HG03097 (cell line): ENCODE measurements around the gene NEUROD2.

Experiments used
- ATAC-seq: cut with Tn5 transposase; IDR thresholded peaks from one replicate; pipeline ENCODE4 v1.9.1; 2021; ENCODE audit not compliant: unreplicated experiment, low FRiP score

Gene NEUROD2

DNA sequence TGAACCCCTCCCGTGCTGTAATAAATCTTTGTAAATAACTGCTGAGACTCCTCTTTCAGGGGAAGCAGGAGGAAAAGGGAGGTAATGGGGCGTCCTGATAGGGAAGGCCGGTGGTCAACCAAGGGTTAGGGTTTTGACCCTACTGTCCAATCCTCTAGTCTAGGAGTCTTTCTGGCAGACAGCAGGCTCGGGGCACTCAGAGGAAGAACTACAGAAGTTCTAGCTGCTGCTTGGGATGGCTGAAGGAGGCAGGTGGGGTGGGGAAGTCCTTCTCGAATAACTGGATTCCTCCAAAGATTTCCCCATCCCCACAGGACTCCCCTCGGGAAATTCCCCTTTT is 28.8 kb upstream of the NEUROD2 start:
- no peak for ATAC-seq

DNA sequence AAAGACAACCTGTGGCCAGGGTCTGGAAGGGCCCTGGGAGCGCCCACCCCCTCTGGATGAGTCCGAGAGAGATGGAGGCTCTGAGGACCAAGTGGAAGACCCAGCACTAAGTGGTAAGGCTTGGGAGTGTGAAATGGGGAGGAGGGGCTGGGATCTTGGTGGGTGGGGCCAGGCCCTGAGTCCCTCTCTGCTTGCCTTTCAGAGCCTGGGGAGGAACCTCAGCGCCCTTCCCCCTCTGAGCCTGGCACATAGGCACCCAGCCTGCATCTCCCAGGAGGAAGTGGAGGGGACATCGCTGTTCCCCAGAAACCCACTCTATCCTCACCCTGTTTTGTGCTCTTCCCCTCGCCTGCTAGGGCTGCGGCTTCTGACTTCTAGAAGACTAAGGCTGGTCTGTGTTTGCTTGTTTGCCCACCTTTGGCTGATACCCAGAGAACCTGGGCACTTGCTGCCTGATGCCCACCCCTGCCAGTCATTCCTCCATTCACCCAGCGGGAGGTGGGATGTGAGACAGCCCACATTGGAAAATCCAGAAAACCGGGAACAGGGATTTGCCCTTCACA is 28.0 kb upstream of the NEUROD2 start:
- ATAC-seq = no peak

DNA sequence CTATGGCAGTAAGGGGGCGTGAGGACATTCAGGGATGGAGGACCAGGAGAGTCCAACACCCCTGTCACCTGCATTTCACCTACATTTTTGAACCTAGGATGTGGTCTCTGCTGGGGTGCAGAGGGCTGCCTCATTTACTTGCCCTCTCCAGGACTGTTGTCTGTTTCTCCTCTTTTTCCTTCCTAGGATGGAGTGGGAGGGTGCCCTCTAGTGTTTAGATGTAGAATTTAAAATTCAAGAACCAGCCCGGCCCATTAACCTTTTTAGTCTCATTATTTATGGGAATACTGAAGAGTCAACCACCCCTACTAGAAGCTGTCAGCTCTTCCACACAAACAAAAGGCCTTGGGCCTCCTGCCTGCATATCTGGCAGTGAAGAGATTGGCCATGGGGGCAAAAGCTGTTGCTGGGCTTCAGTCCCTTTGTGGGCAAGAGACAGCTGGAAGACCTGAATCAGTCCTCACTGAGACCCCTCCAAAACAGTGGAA is 26.7 kb upstream of the NEUROD2 start:
- no peak for ATAC-seq

DNA sequence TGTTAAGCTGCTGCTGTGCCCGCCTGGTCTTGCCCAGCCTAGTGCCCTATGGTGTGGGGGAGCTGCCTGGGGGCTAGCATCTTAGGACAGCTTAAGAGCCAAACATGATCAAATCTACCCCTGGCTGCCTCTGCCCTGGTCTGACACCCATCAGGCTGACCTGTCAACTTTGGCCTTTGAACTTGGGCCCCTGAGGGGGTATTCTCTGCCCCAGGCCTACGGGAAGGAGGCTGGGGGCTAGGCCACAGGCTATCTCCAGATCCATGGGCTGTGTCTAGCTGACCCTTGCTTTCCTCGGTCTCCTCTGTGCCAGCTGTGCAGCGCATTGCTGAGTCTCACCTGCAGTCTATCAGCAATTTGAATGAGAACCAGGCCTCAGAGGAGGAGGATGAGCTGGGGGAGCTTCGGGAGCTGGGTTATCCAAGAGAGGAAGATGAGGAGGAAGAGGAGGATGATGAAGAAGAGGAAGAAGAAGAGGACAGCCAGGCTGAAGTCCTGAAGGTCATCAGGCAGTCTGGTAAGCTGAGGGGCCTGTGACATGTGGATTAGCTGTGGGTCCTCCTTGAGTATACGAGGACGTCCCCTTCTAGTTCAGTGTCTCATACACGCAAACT is 26.0 kb upstream of the NEUROD2 start:
- no peak for ATAC-seq

DNA sequence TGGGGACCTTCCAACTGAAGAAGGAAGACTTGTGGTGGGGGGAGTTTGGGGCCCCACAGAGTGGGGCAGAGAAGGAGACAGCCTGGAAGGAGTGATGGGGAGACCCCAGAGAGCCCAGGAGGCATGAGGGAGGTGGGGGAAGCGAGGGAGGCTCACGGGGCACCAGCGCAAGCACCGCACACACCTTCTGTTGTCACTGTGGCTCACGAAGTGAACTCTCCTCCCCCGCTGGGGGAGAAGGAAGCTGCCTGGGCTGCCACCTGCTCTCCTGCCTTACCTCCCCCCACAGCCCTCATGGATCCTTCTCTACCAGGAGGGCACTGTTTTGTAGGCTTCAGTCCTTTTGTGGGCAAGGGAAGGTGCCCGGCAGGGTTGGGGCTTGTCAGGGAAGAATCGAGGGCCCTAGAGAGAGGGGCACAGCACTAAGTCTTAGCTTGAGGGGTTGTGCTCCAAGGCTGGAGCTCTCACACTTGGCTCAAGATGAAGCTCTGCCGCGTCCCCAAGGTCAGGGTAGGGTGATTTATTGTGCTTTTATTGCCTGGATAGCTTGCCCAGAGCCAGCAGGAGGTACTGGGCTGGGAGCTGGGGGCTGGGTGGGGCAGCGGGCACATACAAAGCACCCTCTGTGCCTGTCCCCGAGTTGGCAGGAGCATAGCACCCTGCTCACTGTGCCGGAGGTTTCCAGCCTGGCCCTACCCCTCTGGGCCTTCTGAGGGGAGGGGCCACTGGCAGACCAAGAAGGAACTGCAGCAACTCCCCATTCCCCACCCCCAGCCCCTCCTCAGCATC is 24.6 kb upstream of the NEUROD2 start:
- ATAC-seq = no peak

DNA sequence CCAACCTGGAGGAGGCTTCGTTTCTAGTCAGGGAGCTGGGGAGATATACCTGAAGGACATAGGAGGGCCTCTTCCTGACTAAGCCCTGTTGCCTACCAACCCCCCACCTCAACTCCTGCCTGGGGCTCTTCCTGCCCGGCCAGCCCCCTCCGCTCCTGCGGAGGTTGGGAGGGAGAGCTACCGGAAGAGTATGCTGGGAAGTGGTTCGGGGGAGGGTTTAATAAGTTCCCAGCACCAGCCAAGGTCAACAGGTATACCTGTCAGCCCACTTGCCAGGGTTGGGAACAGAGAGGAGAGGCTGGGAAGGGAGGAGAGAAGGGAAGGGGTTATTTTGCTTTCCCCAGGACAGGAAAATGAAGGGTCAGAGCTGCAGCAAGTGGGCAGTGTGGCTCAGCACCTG is 23.7 kb upstream of the NEUROD2 start:
- no peak for ATAC-seq

DNA sequence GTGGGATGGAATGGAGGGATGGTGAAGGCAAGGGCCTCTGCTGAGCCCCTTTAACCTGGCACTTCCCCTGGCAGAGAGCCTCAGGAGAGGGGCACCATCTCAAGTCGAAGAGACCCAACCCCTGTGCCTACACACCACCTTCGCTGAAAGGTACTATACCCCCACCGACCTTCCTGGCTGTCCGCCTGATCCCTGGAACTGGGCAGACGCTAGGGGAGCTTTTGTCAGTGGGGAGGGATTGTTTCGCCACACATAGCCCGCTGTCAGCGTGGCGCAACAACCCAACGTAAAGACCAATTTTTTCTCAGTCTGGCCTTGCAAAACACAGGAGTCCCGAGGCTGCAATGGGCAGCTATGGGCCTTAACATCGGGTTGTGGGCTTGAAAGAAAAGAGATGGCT is 22.2 kb upstream of the NEUROD2 start:
- ATAC-seq = no peak

DNA sequence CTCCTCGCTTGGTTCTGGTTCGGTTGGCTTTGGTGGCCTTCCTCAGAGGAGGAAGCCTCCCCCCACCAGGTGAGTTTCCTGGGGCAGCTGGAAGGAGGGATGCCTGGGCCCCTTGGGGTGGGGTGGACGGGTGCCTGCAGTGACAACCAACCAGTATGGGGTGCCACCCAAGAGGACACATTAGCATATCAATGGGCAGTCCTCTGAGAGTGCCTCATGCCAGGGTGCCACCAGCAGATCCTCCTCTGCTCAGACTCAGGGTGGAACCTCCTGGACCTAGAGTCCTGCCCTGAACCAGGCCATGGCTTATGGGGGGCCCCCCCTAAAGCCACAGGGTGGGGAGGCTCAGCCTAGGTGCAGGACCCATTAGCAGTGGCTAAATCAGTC is 21.8 kb upstream of the NEUROD2 start:
- ATAC-seq = no peak

DNA sequence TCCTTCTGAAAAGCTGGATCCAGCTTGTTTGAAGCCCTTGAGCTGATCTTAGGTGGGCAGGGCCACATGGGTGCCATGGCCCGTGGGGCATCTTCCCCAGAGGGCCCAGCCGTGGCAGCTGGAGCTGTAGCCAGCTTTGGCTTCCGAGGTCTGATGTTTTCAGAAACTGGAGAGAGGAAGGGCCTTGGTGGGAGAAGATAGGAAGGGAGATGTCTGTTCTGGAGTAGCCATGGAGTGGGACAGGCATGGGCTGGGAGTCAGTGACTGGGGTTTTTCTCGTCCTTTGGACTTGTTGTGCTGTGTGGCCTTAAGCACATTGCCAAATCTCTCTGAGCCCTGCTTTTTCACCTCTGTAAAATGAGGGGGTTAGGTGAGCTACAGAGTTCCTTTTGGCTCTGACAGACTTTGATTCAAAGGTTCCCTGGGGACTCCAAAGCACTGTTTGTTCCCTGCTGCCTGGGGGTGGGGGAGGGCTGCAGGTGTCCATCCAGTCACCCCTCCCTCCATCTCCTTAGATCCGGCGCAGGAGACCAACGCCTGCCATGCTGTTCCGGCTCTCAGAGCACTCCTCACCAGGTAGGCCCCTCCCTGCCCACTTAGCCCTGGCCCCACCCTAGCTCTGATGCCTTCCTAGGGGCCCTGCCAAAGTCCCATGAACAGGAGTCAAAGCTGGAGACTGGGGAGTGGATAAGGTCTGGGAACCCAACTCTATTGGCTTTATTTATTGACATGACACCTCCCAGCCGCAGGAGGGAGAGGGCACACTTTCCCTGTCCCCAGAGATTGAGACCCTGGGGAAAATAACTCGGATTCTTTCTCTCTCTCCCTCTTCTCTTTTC is 21.2 kb upstream of the NEUROD2 start:
- no peak for ATAC-seq

DNA sequence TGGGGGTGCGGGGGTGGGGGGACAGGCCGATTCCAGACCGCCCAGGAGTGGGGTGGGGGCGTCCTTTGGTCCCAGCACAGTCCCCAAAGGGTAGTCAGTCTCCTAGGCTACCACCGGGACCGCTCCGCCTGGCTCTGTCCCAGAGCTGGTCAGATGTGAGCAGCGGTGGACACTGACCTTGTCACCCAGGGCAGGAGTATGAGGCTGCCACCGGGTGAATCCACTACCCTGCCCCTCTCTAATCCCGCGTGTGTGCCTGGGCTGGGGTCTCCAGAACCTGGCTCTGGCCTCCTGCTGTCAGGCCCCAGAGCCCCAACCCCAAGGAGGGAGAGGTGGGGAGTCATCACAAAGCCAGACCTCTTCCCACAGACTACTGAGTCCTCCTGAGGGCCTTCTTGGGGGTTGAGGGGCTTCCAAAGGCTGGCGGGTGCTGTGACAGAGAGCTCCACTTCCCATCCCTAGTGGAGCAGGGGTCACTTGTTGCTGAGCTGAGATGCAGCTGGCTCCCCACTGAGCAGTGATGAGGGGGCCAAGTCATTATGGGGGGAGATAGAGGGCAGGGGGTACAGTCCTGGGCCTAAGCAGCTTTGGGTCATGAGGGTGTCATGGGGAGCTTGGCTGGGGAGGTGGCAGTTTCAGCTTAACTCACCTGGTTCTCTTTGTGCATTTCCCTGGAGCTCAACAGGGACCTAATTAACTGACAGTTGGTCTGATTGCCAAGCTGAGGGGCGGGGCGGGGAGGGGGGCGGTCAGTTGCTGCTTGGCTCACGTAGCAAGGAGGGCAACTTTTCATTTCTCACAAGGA is 20.2 kb upstream of the NEUROD2 start:
- ATAC-seq = no peak

DNA sequence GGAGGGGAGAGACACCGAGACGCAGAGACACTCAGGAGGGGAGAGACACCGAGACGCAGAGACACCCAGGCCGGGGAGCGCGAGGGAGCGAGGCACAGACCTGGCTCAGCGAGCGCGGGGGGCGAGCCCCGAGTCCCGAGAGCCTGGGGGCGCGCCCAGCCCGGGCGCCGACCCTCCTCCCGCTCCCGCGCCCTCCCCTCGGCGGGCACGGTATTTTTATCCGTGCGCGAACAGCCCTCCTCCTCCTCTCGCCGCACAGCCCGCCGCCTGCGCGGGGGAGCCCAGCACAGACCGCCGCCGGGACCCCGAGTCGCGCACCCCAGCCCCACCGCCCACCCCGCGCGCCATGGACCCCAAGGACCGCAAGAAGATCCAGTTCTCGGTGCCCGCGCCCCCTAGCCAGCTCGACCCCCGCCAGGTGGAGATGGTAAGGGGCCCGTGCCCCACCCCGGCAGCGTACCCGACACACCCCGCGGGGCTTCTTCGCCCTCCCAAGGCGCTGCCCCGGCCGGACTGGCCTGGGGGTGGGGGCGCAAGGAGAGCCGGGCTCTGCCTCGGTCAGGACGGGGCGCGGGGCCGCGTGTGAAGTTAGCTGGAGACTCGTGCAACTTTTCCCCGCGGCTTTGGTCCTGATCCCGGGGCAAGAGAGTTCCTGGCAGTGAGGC is 19.5 kb upstream of the NEUROD2 start:
- no peak for ATAC-seq

DNA sequence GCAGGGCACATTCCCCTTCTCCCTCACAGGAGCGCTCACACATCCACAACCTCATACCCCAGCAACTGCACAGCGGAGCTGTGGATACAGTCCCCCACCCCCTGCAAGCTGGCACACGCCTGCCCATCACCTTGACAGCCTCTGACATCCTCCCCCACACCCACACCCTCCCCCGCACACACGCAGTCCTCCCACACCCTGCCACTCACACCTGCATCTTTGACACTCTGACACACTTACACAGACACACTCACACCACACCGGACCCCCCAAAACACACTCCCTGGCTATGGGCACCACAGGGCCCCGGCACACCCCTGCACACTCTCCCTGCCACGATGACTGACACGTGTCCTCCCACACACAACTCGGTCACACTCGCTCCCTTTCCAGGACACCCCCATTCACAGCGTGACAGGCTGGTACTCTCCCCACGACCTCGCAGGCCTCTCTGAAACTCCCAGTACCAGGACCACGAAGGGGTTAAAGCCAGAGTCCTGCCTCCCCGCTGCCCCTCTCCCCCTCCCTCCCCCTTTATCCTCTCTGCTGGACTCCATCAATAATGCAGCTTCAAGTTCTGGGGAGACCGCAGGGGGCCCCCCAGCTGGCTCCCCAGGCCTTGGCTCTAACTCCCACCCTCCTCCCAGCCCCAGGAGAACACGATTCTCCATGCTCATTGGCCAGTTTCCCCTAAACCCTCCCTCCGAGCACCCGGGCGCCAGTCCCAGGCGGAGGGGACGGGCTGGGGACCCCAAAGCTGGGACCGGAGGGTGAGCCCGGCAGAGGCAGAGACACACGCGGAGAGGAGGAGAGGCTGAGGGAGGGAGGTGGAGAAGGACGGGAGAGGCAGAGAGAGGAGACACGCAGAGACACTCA is 18.7 kb upstream of the NEUROD2 start, which contains the start of gene PPP1R1B:
Gene PPP1R1B, plus strand, starts transcription at position 782 of the 876 bp plus-strand sequence. CDS start 441 bp downstream, outside the sequence.
- ATAC-seq = no peak

DNA sequence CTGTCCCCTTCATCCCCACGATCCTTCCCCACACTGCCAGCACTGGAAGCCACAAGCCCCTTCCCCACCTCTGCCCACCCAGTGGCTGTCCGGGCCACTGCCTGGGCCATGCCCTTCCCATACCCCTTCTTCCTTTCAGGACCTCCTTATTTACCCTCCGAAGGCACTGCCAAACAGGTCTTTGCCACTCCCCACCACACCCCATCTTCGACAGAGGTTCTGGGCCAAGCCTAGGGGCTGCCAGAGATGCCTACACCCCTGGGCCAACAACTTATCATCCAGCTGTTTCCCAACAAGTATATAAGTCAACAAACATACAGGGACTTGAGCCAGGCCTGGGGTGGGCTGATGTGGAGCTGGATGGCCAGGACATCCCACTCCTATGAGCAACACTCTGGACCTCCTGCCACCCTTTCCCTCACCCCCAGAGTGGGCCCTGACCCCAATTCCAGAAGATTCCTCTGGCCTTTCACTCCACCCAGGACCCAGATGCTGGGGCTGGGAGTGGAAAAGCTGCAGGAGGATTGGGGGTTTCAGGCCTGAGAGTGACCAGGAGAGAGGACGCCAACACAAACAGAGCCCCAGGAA is 17.6 kb upstream of the NEUROD2 start:
- no peak for ATAC-seq

DNA sequence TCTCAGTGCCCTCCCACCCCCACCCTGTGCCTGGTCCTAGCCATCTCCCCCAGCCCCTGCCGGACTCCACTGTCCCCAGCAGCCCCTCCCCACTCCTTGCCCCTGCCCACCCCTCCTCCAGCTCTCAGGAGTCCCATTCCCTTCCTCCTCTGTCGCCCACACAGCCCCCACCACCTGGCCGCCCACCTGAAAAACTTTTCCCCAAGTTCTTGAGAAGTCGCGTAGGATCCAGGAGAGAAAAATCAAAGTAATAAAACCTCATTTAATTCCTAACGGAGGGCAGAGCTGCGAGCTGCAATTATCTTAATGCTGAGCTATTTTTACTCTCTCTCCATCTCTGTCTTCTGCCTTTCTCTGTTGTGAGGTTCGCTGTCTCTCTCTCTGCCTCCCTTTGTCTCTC is 16.6 kb upstream of the NEUROD2 start:
- no peak for ATAC-seq

DNA sequence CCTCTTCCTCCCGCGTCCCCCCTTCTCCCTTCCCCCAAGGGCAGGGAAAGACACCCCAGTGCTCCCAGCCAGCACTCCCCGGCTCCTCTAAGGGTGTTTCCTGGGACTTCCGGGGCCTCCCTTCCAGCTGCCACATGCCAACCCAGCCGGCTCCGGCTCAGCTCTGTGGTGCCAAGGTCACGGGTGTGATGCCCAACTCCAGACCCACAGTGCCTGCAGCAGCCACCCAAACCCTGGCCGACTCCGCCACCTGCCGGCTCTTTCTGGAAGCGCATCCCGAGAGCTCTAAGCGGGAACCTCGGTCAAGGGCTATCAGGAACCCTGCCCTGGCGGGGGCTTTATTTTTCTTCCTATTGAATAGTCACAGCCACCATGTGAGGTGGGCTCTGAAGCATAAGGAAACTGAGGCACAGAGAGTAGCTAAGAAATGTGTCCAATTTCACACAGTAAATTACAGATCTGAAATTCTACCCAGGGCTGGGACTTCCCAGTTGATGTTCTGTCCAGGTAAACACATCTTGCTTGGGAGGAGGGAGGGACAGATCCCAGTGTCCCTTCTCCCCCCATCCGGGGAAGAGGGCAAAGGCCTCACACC is 15.7 kb upstream of the NEUROD2 start:
- no peak for ATAC-seq

DNA sequence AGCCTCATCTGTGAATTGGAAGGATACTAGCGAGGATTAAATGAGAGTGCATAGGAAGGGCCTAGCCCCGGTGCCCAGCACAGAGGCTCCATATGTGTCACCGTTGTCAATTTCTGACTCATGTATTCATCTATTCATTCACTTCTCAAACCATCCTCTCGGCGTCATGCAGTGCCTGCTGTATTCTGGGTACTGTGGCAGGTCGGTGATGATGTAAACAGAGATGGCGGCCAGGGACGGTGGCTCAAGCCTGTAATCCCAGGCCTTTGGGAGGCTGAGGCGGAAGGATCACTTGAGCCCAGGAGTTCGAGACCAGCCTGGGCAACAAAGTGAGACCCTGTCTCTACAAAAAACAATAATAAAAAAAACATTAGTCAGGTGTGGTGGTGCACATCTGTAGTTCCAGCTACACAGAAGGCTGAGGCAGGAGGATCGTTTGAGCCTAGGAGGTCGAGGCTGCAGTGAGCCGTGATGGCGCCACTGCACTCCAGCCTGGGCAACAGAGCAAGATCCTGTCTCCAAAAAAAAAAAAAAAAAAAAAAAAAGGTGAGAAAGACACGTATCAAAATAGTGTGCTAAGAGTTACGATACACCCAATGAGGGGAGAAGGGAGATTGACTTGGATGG is 14.8 kb upstream of the NEUROD2 start:
- ATAC-seq = no peak

DNA sequence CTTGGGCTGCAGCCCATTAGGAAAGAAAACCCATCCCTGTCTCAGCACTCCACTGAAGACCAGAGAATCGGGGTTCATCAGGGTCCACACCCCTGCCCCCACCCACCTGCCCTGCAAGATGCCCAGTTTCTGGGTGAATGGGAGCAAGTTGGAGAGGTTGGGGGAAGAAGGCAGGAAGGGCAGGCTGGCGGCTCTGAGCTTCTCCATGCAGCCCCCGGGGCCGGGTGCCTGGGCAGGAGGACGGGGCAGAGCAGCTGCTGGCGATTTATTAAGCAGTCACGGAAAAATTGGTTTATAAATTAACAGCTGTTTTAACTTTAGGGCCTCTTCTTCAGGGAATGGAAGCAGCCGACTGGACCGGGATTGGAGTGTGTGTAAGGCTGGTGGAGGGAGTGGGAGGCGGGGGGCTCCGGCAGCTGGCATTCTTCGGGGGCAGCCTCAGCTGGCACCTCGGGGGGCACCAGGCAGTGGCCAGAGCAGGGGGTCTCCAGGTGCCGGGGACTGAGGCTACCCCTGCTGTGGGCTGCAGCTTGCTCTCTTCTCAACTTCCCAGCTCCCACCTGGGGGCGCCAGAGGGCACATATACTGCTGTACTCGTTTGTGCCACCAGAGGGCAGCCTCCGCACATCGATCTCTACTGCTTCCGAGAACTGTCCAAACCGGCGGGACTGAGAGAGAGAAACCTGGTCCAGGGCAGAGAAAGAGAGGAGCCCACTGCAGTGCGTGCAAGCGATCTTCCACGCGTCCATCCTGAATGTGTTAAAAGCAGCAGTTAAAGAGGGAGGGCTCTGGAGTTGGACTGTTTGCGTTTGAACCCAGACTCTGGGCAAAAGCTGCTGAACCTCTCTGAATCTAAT is 14.0 kb upstream of the NEUROD2 start:
- ATAC-seq = no peak
